Ishikawa (cell line): ENCODE results near the gene AQP2.

Source experiments
- CEBPB ChIP-seq: IDR thresholded peaks from 2 replicates; pipeline ENCODE4 v1.6.1; 2012
- CREB1 ChIP-seq: IDR thresholded peaks from 2 replicates; pipeline ENCODE4 v1.6.1; 2012; ENCODE audit warnings: low read depth
- EGR1 ChIP-seq: IDR thresholded peaks from 2 replicates; pipeline ENCODE4 v1.6.1; 2012
- EP300 ChIP-seq: IDR thresholded peaks from 2 replicates; pipeline ENCODE4 v1.6.1; 2012; ENCODE audit warnings: borderline replicate concordance
- MAX ChIP-seq: IDR thresholded peaks from 2 replicates; pipeline ENCODE4 v1.6.1; 2012
- NFIC ChIP-seq: IDR thresholded peaks from 2 replicates; pipeline ENCODE4 v1.6.1; 2012
- RAD21 ChIP-seq: IDR thresholded peaks from 2 replicates; pipeline ENCODE4 v1.6.1; 2012; ENCODE audit warnings: low read depth
- REST ChIP-seq: IDR thresholded peaks from 2 replicates; pipeline ENCODE4 v1.6.1; 2012; ENCODE audit warnings: low read depth, mild to moderate bottlenecking
- TAF1 ChIP-seq: IDR thresholded peaks from 2 replicates; pipeline ENCODE4 v1.6.1; 2012; ENCODE audit warnings: low read depth, mild to moderate bottlenecking
- TCF12 ChIP-seq: IDR thresholded peaks from 2 replicates; pipeline ENCODE4 v1.6.1; 2012; ENCODE audit warnings: low read depth
- USF1 ChIP-seq: IDR thresholded peaks from 2 replicates; pipeline ENCODE4 v1.6.1; 2012
- YY1 ChIP-seq: IDR thresholded peaks from 2 replicates; pipeline ENCODE4 v1.6.1; 2012; ENCODE audit warnings: low read depth
- ZBTB7A ChIP-seq: IDR thresholded peaks from 2 replicates; pipeline ENCODE4 v1.6.1; 2012; ENCODE audit warnings: low read depth

GRCh38 chr12:49979016-49979586 is 28.6 kb downstream of the AQP2 start:
- TF ChIP-seq REST: no peak
- no peak for TF ChIP-seq RAD21
- TF ChIP-seq NFIC: no peak
- TF ChIP-seq ZBTB7A: no peak
- no peak for TF ChIP-seq CREB1
- no peak for TF ChIP-seq CEBPB
- no peak for TF ChIP-seq MAX
- TF ChIP-seq EGR1: no peak
- no peak for TF ChIP-seq YY1
- no peak for TF ChIP-seq EP300
- TF ChIP-seq TAF1: no peak
- no peak for TF ChIP-seq USF1
- TF ChIP-seq TCF12: no peak
